HG03342 (cell line): ENCODE results near the gene RHOU.

Source experiments
- ATAC-seq: cut with Tn5 transposase; IDR thresholded peaks from one replicate; pipeline ENCODE4 v1.9.1; 2021; ENCODE audit warnings: mild to moderate bottlenecking, moderate library complexity; ENCODE audit not compliant: unreplicated experiment

Gene RHOU

GRCh38 chr1:228782662-228783417 is 47.6 kb downstream of the RHOU start:
- ATAC-seq = no peak

- ATAC-seq = no peak
Measured at GRCh38 chr1:228783418-228784040, 48.2 kb downstream of the RHOU start.

GRCh38 chr1:228784181-228784580 is 48.9 kb downstream of the RHOU start:
- no peak for ATAC-seq

GRCh38 chr1:228785366-228786330 is 50.4 kb downstream of the RHOU start:
- ATAC-seq = no peak

GRCh38 chr1:228786361-228787129 is 51.3 kb downstream of the RHOU start:
- ATAC-seq = no peak

GRCh38 chr1:228791791-228792190 is 56.5 kb downstream of the RHOU start:
- no peak for ATAC-seq

- no peak for ATAC-seq
Measured at GRCh38 chr1:228792601-228793000, 57.3 kb downstream of the RHOU start.

GRCh38 chr1:228793032-228793431 is 57.8 kb downstream of the RHOU start:
- no peak for ATAC-seq

GRCh38 chr1:228794173-228794572 is 58.9 kb downstream of the RHOU start:
- peak; percentile 65 for ATAC-seq

- peak; percentile 57 for ATAC-seq
Measured at GRCh38 chr1:228794810-228795209, 59.5 kb downstream of the RHOU start.

- no peak for ATAC-seq
Measured at GRCh38 chr1:228795596-228795995, 60.3 kb downstream of the RHOU start.
